ENCODE data around the gene EMSY. TPM values are rescaled to one million over a fixed set of nuclear protein-coding genes. Genes with fewer than 3 reads are reported as not detected.

The EMSY gene, protein sequence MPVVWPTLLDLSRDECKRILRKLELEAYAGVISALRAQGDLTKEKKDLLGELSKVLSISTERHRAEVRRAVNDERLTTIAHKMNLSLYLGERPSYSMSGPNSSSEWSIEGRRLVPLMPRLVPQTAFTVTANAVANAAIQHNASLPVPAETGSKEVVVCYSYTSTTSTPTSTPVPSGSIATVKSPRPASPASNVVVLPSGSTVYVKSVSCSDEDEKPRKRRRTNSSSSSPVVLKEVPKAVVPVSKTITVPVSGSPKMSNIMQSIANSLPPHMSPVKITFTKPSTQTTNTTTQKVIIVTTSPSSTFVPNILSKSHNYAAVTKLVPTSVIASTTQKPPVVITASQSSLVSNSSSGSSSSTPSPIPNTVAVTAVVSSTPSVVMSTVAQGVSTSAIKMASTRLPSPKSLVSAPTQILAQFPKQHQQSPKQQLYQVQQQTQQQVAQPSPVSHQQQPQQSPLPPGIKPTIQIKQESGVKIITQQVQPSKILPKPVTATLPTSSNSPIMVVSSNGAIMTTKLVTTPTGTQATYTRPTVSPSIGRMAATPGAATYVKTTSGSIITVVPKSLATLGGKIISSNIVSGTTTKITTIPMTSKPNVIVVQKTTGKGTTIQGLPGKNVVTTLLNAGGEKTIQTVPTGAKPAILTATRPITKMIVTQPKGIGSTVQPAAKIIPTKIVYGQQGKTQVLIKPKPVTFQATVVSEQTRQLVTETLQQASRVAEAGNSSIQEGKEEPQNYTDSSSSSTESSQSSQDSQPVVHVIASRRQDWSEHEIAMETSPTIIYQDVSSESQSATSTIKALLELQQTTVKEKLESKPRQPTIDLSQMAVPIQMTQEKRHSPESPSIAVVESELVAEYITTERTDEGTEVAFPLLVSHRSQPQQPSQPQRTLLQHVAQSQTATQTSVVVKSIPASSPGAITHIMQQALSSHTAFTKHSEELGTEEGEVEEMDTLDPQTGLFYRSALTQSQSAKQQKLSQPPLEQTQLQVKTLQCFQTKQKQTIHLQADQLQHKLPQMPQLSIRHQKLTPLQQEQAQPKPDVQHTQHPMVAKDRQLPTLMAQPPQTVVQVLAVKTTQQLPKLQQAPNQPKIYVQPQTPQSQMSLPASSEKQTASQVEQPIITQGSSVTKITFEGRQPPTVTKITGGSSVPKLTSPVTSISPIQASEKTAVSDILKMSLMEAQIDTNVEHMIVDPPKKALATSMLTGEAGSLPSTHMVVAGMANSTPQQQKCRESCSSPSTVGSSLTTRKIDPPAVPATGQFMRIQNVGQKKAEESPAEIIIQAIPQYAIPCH (N-terminal part only)
- total RNA-seq (2021) (52.4 TPM in 2 replicates), Bru-seq, nascent RNA (percentile 91 among the genes with signal in this experiment), BruChase-seq, experiment 1, labeled RNA remaining after a 2-hour chase (percentile 91 among the genes with signal in this experiment), BruChase-seq, experiment 2, labeled RNA remaining after a 6-hour chase (percentile 80 among the genes with signal in this experiment)
- long read RNA-seq, partial matches to known transcripts = 2 of 17 reads
- long read RNA-seq, other reads (novel, unspliced or antisense) = 13 of 17 reads

DNA sequence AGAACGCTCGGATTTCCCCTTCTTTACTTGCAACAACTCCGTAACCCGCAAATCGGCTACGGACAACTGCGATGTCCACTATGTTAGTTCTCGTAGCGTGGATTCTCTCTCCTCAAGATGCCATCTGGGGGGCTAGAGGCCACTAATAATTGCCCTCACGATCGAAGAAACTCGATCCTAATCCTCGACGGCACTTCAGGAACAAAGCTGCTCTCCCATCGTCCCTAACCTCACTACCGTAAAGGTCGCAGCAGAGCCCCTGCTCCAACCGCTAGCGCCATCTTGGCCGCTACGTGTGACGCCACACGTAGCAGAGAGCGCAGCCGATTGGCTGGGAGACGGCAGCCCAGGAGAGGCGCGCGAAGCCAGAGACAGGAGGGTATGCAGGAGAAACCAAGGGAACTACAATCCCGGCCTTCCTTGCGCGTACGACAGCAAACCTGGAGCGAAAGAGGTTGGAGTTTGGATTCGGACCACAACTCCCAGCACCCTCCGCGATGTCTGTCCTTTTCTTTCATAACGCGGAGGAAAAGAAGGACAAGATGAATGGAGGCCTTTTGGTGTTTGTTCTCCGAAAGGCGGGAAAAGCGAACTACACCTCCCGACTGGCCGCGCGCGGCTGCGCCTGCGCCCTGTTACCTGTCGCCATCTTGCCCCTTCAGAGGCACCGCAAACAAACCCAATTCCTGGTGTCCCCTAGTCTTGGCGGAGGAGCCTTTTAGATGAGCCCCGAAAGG lies at the start of gene EMSY:
EMSY (plus strand) TSS at position 635 of the 737 bp plus-strand sequence. CDS start 1,921 bp downstream, outside the sequence.
- DNase-seq (ENCODE audit: low spot score) = peak; percentile 100
- BruUV-seq (replicated peaks) = no TSS peak
- Histone ChIP-seq H3K4me3 (ENCODE audit: low read depth, low read length, poor library complexity, severe bottlenecking) (peak within 1 kb of the TSS; percentile 94), H3K36me3 (ENCODE audit: insufficient read depth, low read length, poor library complexity, severe bottlenecking) (peaks cover 26% of the 10 kb centered on the region), H3K4me1 (ENCODE audit: insufficient read depth, low read length, poor library complexity, severe bottlenecking) (peaks cover 18% of the 10 kb centered on the region), H3K9me3 (ENCODE audit: low read depth, low read length, poor library complexity, severe bottlenecking) (no peaks in the 10 kb centered on the region), H3K27ac (ENCODE audit: low read depth, low read length, poor library complexity, severe bottlenecking) (peak within 1 kb of the TSS; percentile 91), H3K27me3 (replicated peaks; ENCODE audit: insufficient read depth, low read depth, low read length, poor library complexity) (no peaks in the 10 kb centered on the region)
- TF ChIP-seq, protein P1, sequence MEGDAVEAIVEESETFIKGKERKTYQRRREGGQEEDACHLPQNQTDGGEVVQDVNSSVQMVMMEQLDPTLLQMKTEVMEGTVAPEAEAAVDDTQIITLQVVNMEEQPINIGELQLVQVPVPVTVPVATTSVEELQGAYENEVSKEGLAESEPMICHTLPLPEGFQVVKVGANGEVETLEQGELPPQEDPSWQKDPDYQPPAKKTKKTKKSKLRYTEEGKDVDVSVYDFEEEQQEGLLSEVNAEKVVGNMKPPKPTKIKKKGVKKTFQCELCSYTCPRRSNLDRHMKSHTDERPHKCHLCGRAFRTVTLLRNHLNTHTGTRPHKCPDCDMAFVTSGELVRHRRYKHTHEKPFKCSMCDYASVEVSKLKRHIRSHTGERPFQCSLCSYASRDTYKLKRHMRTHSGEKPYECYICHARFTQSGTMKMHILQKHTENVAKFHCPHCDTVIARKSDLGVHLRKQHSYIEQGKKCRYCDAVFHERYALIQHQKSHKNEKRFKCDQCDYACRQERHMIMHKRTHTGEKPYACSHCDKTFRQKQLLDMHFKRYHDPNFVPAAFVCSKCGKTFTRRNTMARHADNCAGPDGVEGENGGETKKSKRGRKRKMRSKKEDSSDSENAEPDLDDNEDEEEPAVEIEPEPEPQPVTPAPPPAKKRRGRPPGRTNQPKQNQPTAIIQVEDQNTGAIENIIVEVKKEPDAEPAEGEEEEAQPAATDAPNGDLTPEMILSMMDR (conservative IDR thresholded peaks at IDR 0.05; ENCODE audit: low read depth, low read length) = no peak
- TF ChIP-seq EZH2 (IDR thresholded peaks at IDR 0.05; ENCODE audit: borderline replicate concordance, low read depth, low read length, poor library complexity, severe bottlenecking) = no peak
- intact Hi-C loops (cut with micrococcal nuclease; ENCODE audit: unreplicated experiment) = loop anchor here (2.0 kb wide), 1 partner anchor 64 kb away; the partner anchor contains the start of genes GVQW3 and THAP12
- ChIA-PET POLR2A (ENCODE audit: low non-redundant PET) (no interaction called here), CTCF (no interaction called here)

DNA sequence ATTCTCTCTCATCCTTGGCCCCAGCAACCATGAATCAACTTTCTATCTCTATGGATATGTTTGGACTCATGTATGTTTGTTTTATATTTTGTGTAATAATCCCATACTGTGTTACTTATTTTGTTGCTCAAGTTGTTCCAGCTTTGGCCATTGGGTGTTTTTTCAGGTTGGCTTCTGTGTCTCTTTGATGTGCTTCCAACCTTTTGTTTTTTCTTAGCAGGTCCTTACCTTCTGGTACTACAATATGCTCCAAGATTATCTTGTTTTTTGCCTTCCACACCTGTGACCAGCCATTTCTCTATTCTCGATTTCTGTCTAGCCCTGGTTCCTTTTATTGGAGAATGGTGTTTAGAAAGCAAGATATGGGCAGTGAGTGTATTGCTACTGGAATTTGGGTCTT lies 49.5 kb upstream of the EMSY start:
- H3K4me1 ChIP-seq (ENCODE audit: insufficient read depth, low read length, poor library complexity, severe bottlenecking) = no peaks in the 10 kb centered on the region
- no peak overlapping the region for H3K4me3 ChIP-seq (ENCODE audit: low read depth, low read length, poor library complexity, severe bottlenecking)
- H3K9me3 ChIP-seq (ENCODE audit: low read depth, low read length, poor library complexity, severe bottlenecking) = no peaks in the 10 kb centered on the region
- H3K36me3 ChIP-seq (ENCODE audit: insufficient read depth, low read length, poor library complexity, severe bottlenecking) = no peaks in the 10 kb centered on the region
- H3K27me3 ChIP-seq (replicated peaks; ENCODE audit: insufficient read depth, low read depth, low read length, poor library complexity) = no peaks in the 10 kb centered on the region
- intact Hi-C loops (cut with micrococcal nuclease; ENCODE audit: unreplicated experiment) = no loop called here
- CTCF ChIA-PET = no interaction called here
- H3K27ac ChIP-seq (ENCODE audit: low read depth, low read length, poor library complexity, severe bottlenecking) = no peak overlapping the region
- POLR2A ChIA-PET (ENCODE audit: low non-redundant PET) = no interaction called here
- TF ChIP-seq, protein P1 (conservative IDR thresholded peaks at IDR 0.05; ENCODE audit: low read depth, low read length) = no peak
- no peak for TF ChIP-seq EZH2 (IDR thresholded peaks at IDR 0.05; ENCODE audit: borderline replicate concordance, low read depth, low read length, poor library complexity, severe bottlenecking)
- no TSS peak for BruUV-seq (replicated peaks)
- no peak for DNase-seq (ENCODE audit: low spot score)
